ENCODE results near the gene NR1H3. TPM values are rescaled to one million over a fixed set of nuclear protein-coding genes. Genes with fewer than 3 reads are reported as not detected.

The NR1H3 gene
- total RNA-seq, 1 donor, result 39.3 TPM

- TF ChIP-seq CTCF (IDR thresholded peaks at IDR 0.05; ENCODE audit: insufficient read depth, low read depth, low read length), result peak; percentile 20
These were observed 9.0 kb upstream of the NR1H3 start, which contains the start of gene ACP2 for GRCh38 chr11:47248664-47249377. TSS of gene ACP2 (minus strand) at chr11:47248814. CDS start at chr11:47248789, 25 bp downstream.

GRCh38 chr11:47249378-47249715 lies 8.4 kb upstream of the NR1H3 start:
- DNase-seq (ENCODE audit: low read depth), result no peak
- no peak for TF ChIP-seq CTCF (IDR thresholded peaks at IDR 0.05; ENCODE audit: insufficient read depth, low read depth, low read length)
- peak overlapping the region; percentile 98 for H3K4me3 ChIP-seq (ENCODE audit: low read depth, low read length)

More at GRCh38 chr11:47248664-47249377, 9.0 kb upstream of the NR1H3 start, which contains the start of gene ACP2:
- peak; percentile 90 for DNase-seq (ENCODE audit: low read depth)
- H3K4me3 ChIP-seq (ENCODE audit: low read depth, low read length), result peak within 1 kb of the TSS; percentile 98

DNA sequence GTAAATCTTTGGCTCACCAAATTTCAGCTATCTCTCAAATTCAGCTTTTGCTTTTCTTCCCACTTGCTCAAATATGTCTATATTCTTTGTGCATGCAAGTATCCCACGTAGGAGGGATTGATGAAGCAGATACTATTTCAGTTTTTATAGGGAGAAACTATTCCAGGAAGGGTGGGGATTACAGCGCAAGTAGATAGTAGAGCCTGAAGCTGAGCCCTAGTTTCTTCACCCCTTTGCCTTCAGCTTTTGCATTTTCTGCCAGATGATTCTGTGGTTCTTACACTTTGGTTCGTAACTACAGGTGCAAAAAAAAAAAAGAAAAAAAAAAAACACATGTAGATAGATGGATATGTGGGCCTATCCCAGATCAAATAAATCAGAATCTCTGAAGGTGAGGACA lies 6.0 kb upstream of the NR1H3 start:
- DNase-seq (ENCODE audit: low read depth), result no peak
- no peak for TF ChIP-seq CTCF (IDR thresholded peaks at IDR 0.05; ENCODE audit: insufficient read depth, low read depth, low read length)
- H3K4me3 ChIP-seq (ENCODE audit: low read depth, low read length), result no peak overlapping the region

DNA sequence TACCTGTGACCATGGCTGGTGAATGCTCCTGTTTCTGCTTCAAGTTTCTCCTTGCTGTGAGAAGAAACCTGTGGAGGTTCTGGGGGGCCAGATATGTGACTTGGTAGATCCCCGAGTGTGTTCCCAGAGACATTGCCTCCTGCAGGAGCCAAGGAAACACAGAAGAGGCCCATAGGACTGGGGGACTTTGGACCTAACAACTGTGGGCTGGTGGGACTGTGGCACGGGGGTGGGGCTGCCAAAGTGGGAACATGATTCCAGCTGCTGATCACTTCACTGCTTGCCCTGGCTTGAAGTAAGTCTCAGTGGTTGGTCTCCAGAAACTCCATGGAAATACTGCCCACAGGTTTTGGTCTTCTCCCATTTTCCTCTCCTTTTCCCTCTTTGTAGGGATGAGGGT lies 4.1 kb upstream of the NR1H3 start:
- no peak overlapping the region for H3K4me3 ChIP-seq (ENCODE audit: low read depth, low read length)
- no peak for DNase-seq (ENCODE audit: low read depth)
- TF ChIP-seq CTCF (IDR thresholded peaks at IDR 0.05; ENCODE audit: insufficient read depth, low read depth, low read length), result no peak

DNA sequence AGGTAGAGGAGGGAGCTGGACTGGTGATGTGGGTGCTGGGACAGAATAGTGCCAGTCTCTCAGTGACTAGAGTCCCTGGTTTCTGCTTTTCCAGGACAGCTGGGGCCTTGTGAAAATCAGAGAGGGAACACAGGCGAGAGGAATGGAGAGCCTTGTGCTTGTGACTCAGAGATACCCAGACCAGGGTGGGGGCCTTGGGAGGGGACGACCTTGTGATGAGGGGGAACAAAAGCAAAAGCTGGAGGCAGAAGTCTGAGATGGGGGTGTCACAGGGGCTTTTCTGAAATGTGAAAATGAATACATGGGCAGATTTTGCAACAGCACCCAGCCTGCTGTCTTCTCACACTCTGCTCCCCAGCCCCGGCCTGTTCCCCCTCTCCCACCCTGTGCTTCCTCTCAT lies 3.4 kb upstream of the NR1H3 start:
- DNase-seq (ENCODE audit: low read depth), result peak; percentile 61
- no peak for TF ChIP-seq CTCF (IDR thresholded peaks at IDR 0.05; ENCODE audit: insufficient read depth, low read depth, low read length)
- no peak overlapping the region for H3K4me3 ChIP-seq (ENCODE audit: low read depth, low read length)

- H3K4me3 ChIP-seq (ENCODE audit: low read depth, low read length), result no peak overlapping the region
- no peak for DNase-seq (ENCODE audit: low read depth)
- no peak for TF ChIP-seq CTCF (IDR thresholded peaks at IDR 0.05; ENCODE audit: insufficient read depth, low read depth, low read length)
These were observed 1.4 kb upstream of the NR1H3 start for GRCh38 chr11:47256374-47256773.

- peak overlapping the region; percentile 61 for H3K4me3 ChIP-seq (ENCODE audit: low read depth, low read length)
- TF ChIP-seq CTCF (IDR thresholded peaks at IDR 0.05; ENCODE audit: insufficient read depth, low read depth, low read length), result no peak
- no peak for DNase-seq (ENCODE audit: low read depth)
These were observed 649 bp upstream of the NR1H3 start for GRCh38 chr11:47257177-47257516.

Data from fibroblast of villous mesenchyme (primary cell).